Activated T-cell treated with anti-CD3 and anti-CD28 coated beads, Interleukin-2, amount 50 U/mL, for 24 hours (primary cell): Measurements from ENCODE around the gene SPP2.
A peak's percentile ranks its signal among the peaks of the same experiment; 100 is the strongest.

Source experiments
- DNase-seq: peaks from one replicate; pipeline ENCODE4 v3.0.0-alpha.2; 2020
- H3K27ac Mint-ChIP-seq: 2 replicates; pipeline ENCODE4 v1.8.0; 2020; ENCODE audit warnings: mild to moderate bottlenecking, mixed read lengths
- H3K27me3 Mint-ChIP-seq: 2 replicates; pipeline ENCODE4 v1.8.0; 2020; ENCODE audit warnings: mixed read lengths
- H3K36me3 Mint-ChIP-seq: 2 replicates; pipeline ENCODE4 v1.8.0; 2020; ENCODE audit warnings: low read depth, mixed read lengths
- H3K4me1 Mint-ChIP-seq: 2 replicates; pipeline ENCODE4 v1.8.0; 2020; ENCODE audit warnings: low read depth, mixed read lengths
- H3K4me3 Mint-ChIP-seq: 2 replicates; pipeline ENCODE4 v1.8.0; 2020; ENCODE audit warnings: mild to moderate bottlenecking, moderate library complexity, mixed read lengths
- H3K9me3 Mint-ChIP-seq: 2 replicates; pipeline ENCODE4 v1.8.0; 2020; ENCODE audit warnings: mixed read lengths

The SPP2 gene

GRCh38 chr2:234050455-234051135 lies at the start of gene SPP2:
Gene SPP2, plus strand, starts transcription at chr2:234050702. Its CDS starts 85 bp downstream, at chr2:234050787.
- peaks cover 5% of the 10 kb centered on the region for H3K4me1 Mint-ChIP-seq
- H3K9me3 Mint-ChIP-seq, result no peaks in the 10 kb centered on the region
- H3K27ac Mint-ChIP-seq, result no peak within 1 kb of the TSS
- no peak within 1 kb of the TSS for H3K4me3 Mint-ChIP-seq
- DNase-seq, result no peak
- H3K36me3 Mint-ChIP-seq, result no peaks in the 10 kb centered on the region
- H3K27me3 Mint-ChIP-seq, result no peaks in the 10 kb centered on the region

- Mint-ChIP-seq H3K36me3 (no peaks in the 10 kb centered on the region), H3K27ac (peak overlapping the region; percentile 78), H3K4me1 (peaks cover 65% of the 10 kb centered on the region), H3K9me3 (no peaks in the 10 kb centered on the region), H3K4me3 (peak overlapping the region; percentile 32), H3K27me3 (no peaks in the 10 kb centered on the region)
- DNase-seq, result no peak
Measured at GRCh38 chr2:234001380-234002160, 48.9 kb upstream of the SPP2 start.

GRCh38 chr2:234002281-234002680 lies 48.2 kb upstream of the SPP2 start:
- Mint-ChIP-seq H3K9me3 (no peaks in the 10 kb centered on the region), H3K4me3 (no peak overlapping the region), H3K4me1 (peaks cover 62% of the 10 kb centered on the region), H3K27ac (no peak overlapping the region), H3K27me3 (no peaks in the 10 kb centered on the region), H3K36me3 (no peaks in the 10 kb centered on the region)
- no peak for DNase-seq

- Mint-ChIP-seq H3K27ac (no peak overlapping the region), H3K4me1 (peaks cover 47% of the 10 kb centered on the region), H3K9me3 (no peaks in the 10 kb centered on the region), H3K36me3 (no peaks in the 10 kb centered on the region), H3K27me3 (no peaks in the 10 kb centered on the region), H3K4me3 (no peak overlapping the region)
- no peak for DNase-seq
Measured at GRCh38 chr2:234003972-234004617, 46.4 kb upstream of the SPP2 start.

GRCh38 chr2:234005126-234005525 lies 45.4 kb upstream of the SPP2 start:
- Mint-ChIP-seq H3K9me3 (no peaks in the 10 kb centered on the region), H3K4me1 (peaks cover 42% of the 10 kb centered on the region), H3K27ac (no peak overlapping the region), H3K27me3 (no peaks in the 10 kb centered on the region), H3K4me3 (no peak overlapping the region), H3K36me3 (no peaks in the 10 kb centered on the region)
- DNase-seq, result no peak

GRCh38 chr2:234006501-234006900 lies 44.0 kb upstream of the SPP2 start:
- no peaks in the 10 kb centered on the region for H3K9me3 Mint-ChIP-seq
- no peak overlapping the region for H3K4me3 Mint-ChIP-seq
- no peaks in the 10 kb centered on the region for H3K27me3 Mint-ChIP-seq
- H3K4me1 Mint-ChIP-seq, result peaks cover 29% of the 10 kb centered on the region
- DNase-seq, result no peak
- no peaks in the 10 kb centered on the region for H3K36me3 Mint-ChIP-seq
- H3K27ac Mint-ChIP-seq, result no peak overlapping the region

- H3K27me3 Mint-ChIP-seq, result no peaks in the 10 kb centered on the region
- peaks cover 4% of the 10 kb centered on the region for H3K4me1 Mint-ChIP-seq
- no peaks in the 10 kb centered on the region for H3K9me3 Mint-ChIP-seq
- no peak overlapping the region for H3K27ac Mint-ChIP-seq
- H3K36me3 Mint-ChIP-seq, result no peaks in the 10 kb centered on the region
- no peak overlapping the region for H3K4me3 Mint-ChIP-seq
- no peak for DNase-seq
Measured at GRCh38 chr2:234014427-234014826, 36.1 kb upstream of the SPP2 start.

GRCh38 chr2:234015861-234016260 lies 34.6 kb upstream of the SPP2 start:
- no peaks in the 10 kb centered on the region for H3K36me3 Mint-ChIP-seq
- no peaks in the 10 kb centered on the region for H3K9me3 Mint-ChIP-seq

GRCh38 chr2:234019896-234020295 lies 30.6 kb upstream of the SPP2 start:
- no peaks in the 10 kb centered on the region for H3K36me3 Mint-ChIP-seq
- no peak for DNase-seq
- H3K4me3 Mint-ChIP-seq, result no peak overlapping the region
- no peaks in the 10 kb centered on the region for H3K27me3 Mint-ChIP-seq
- no peaks in the 10 kb centered on the region for H3K9me3 Mint-ChIP-seq
- H3K4me1 Mint-ChIP-seq, result no peaks in the 10 kb centered on the region
- H3K27ac Mint-ChIP-seq, result no peak overlapping the region

More at GRCh38 chr2:234015861-234016260, 34.6 kb upstream of the SPP2 start:
- DNase-seq, result no peak
- H3K27me3 Mint-ChIP-seq, result no peaks in the 10 kb centered on the region
- H3K4me3 Mint-ChIP-seq, result no peak overlapping the region
- peaks cover 4% of the 10 kb centered on the region for H3K4me1 Mint-ChIP-seq
- H3K27ac Mint-ChIP-seq, result no peak overlapping the region

- H3K9me3 Mint-ChIP-seq, result no peaks in the 10 kb centered on the region
- H3K4me3 Mint-ChIP-seq, result no peak overlapping the region
- H3K27ac Mint-ChIP-seq, result no peak overlapping the region
- no peak for DNase-seq
- H3K27me3 Mint-ChIP-seq, result no peaks in the 10 kb centered on the region
- H3K36me3 Mint-ChIP-seq, result no peaks in the 10 kb centered on the region
- peaks cover 4% of the 10 kb centered on the region for H3K4me1 Mint-ChIP-seq
Measured at GRCh38 chr2:234020332-234020731, 30.2 kb upstream of the SPP2 start.

- DNase-seq, result no peak
- Mint-ChIP-seq H3K4me3 (no peak overlapping the region), H3K27ac (no peak overlapping the region), H3K36me3 (no peaks in the 10 kb centered on the region), H3K27me3 (no peaks in the 10 kb centered on the region), H3K9me3 (no peaks in the 10 kb centered on the region), H3K4me1 (peaks cover 22% of the 10 kb centered on the region)
Measured at GRCh38 chr2:234022424-234022823, 28.1 kb upstream of the SPP2 start.

- no peak overlapping the region for H3K27ac Mint-ChIP-seq
- H3K4me1 Mint-ChIP-seq, result peaks cover 34% of the 10 kb centered on the region
- DNase-seq, result no peak
- H3K36me3 Mint-ChIP-seq, result no peaks in the 10 kb centered on the region
- no peaks in the 10 kb centered on the region for H3K9me3 Mint-ChIP-seq
- no peak overlapping the region for H3K4me3 Mint-ChIP-seq
- no peaks in the 10 kb centered on the region for H3K27me3 Mint-ChIP-seq
Measured at GRCh38 chr2:234024304-234024703, 26.2 kb upstream of the SPP2 start.

GRCh38 chr2:234025466-234025865 lies 25.0 kb upstream of the SPP2 start:
- no peaks in the 10 kb centered on the region for H3K9me3 Mint-ChIP-seq
- no peaks in the 10 kb centered on the region for H3K27me3 Mint-ChIP-seq
- DNase-seq, result no peak

GRCh38 chr2:234025891-234026401 lies 24.6 kb upstream of the SPP2 start:
- Mint-ChIP-seq H3K27me3 (no peaks in the 10 kb centered on the region), H3K9me3 (no peaks in the 10 kb centered on the region), H3K27ac (peak overlapping the region; percentile 42), H3K4me1 (peaks cover 39% of the 10 kb centered on the region), H3K4me3 (peak overlapping the region; percentile 67), H3K36me3 (no peaks in the 10 kb centered on the region)
- no peak for DNase-seq

More at GRCh38 chr2:234025466-234025865, 25.0 kb upstream of the SPP2 start:
- peak overlapping the region; percentile 67 for H3K4me3 Mint-ChIP-seq
- H3K27ac Mint-ChIP-seq, result peak overlapping the region; percentile 41
- H3K36me3 Mint-ChIP-seq, result no peaks in the 10 kb centered on the region
- H3K4me1 Mint-ChIP-seq, result peaks cover 35% of the 10 kb centered on the region
